Activated naive CD8-positive, alpha-beta T cell treated with anti-CD3 and anti-CD28 coated beads, Interleukin-2, amount 50 U/mL, for 24 hours (primary cell): ENCODE results near the gene CENPX.
"Not testable (repeated sequence)": the region's sequence is repeated elsewhere in the genome, so short reads cannot be mapped to it uniquely, and the experiment has no call there.

Source experiments
- ATAC-seq: fragments of 150-1000 bp; cut with Tn5 transposase; one replicate; pipeline ENCODE4 v1.10.0; 2021
- DNase-seq: peaks from one replicate; pipeline ENCODE4 v3.0.0; 2021
- H3K27ac Mint-ChIP-seq: one replicate; pipeline ENCODE4 v1.8.0; 2021; ENCODE audit warnings: mild to moderate bottlenecking, mixed read lengths
- H3K27me3 Mint-ChIP-seq: one replicate; pipeline ENCODE4 v1.8.0; 2021; ENCODE audit warnings: mixed read lengths
- H3K36me3 Mint-ChIP-seq: one replicate; pipeline ENCODE4 v1.8.0; 2021; ENCODE audit warnings: low read depth, mixed read lengths
- H3K4me1 Mint-ChIP-seq: one replicate; pipeline ENCODE4 v1.8.0; 2021; ENCODE audit warnings: mixed read lengths
- H3K4me3 Mint-ChIP-seq: one replicate; pipeline ENCODE4 v1.8.0; 2021; ENCODE audit warnings: mild to moderate bottlenecking, moderate library complexity, mixed read lengths
- H3K9me3 Mint-ChIP-seq: one replicate; pipeline ENCODE4 v1.8.0; 2021; ENCODE audit warnings: mixed read lengths

Gene CENPX

DNA sequence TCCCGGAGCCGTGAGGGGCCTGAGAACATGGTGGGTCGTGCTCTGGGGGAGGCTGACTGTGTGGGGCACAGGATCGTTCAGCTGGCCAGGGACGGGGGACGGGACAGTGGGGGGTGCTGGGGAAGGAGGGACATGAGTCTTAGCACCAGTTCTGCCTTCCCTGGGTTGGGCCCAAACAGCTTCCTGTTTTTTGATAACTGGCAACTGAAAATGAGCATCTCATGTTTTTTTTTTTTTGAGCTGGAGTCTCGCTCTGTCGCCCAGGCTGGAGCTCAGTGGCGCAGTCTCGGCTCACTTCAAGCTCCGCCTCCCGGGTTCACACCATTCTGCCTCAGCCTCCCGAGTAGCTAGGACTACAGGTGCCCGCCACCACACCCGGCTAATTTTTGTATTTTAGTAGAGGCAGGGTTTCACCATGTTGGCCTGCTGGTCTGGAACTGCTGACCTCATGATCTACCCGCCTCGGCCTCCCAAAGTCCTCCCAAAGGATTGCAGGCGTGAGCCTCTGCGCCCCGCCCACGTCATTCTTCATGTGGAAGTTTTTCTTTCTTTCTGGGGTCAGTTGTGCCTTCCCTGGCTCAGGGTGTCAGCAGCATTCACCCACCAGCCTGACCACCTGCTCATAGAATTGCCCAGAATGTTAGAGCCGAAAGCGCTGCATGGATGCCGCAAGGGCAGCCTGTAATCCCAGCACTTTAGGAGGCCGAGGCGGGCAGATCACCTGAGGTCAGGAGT lies 38.9 kb downstream of the CENPX start:
- Mint-ChIP-seq H3K4me3 (no peak overlapping the region), H3K27me3 (no peaks in the 10 kb centered on the region), H3K36me3 (peaks cover 19% of the 10 kb centered on the region), H3K27ac (no peak overlapping the region), H3K4me1 (peaks cover 22% of the 10 kb centered on the region), H3K9me3 (no peaks in the 10 kb centered on the region)
- no peak for DNase-seq
- ATAC-seq = no peak

DNA sequence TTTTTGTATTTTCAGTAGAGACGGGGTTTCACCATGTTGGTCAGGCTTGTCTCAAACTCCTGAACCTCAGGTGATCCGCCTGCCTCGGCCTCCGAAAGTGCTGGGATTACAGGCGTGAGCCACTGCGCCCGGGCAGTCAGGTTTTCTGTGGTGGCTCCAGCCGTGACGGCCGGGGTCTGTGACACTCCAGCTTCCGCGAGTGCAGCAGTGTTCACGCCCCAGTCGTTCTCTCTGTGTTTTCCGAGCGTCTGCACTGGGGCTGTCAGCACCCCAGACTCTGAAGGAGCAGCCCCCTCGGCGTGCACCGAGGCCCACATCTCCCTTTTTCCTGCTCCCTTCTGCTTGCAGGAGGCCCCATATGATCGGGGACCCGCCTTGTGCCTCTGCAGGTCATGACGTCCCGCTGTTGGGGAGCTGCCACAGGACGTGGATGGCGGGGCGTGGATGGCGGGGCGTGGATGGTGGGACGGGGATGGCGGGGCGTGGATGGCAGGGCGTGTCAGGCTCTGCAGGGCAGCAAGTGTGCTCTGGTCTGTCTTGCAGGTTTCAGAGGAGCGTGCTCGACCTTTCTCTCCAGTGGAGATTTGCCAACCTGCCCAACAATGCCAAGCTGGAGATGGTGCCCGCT lies 39.6 kb downstream of the CENPX start:
- Mint-ChIP-seq H3K27me3 (no peaks in the 10 kb centered on the region), H3K4me3 (no peak overlapping the region)
- DNase-seq = no peak

DNA sequence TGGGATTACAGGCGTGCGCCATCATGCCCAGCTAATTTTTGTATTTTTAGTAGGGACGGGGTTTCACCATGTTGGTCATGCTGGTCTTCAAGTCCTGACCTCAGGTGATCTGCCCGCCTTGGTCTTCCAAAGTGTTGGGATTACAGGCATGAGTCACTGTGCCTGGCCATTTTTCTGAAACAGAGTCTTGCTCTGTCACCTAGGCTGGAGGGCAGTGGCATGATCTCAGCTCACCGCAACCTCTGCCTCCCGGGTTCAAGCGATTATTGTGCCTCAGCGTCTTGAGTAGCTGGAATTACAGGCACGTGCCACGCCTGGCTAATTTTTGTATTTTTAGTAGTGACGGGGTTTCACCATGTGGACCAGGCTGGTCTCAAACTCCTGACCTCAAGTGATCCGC lies 41.2 kb downstream of the CENPX start:
- DNase-seq, ATAC-seq, H3K27me3 Mint-ChIP-seq, H3K27ac Mint-ChIP-seq, H3K9me3 Mint-ChIP-seq, H3K4me3 Mint-ChIP-seq: not testable (repeated sequence)
- Mint-ChIP-seq H3K4me1 (peaks cover 32% of the 10 kb centered on the region), H3K36me3 (peaks cover 15% of the 10 kb centered on the region)

More for the DNA sequence above, 39.6 kb downstream of the CENPX start:
- Mint-ChIP-seq H3K9me3 (no peaks in the 10 kb centered on the region), H3K4me1 (peaks cover 27% of the 10 kb centered on the region), H3K36me3 (peaks cover 19% of the 10 kb centered on the region), H3K27ac (no peak overlapping the region)
- ATAC-seq = no peak

DNA sequence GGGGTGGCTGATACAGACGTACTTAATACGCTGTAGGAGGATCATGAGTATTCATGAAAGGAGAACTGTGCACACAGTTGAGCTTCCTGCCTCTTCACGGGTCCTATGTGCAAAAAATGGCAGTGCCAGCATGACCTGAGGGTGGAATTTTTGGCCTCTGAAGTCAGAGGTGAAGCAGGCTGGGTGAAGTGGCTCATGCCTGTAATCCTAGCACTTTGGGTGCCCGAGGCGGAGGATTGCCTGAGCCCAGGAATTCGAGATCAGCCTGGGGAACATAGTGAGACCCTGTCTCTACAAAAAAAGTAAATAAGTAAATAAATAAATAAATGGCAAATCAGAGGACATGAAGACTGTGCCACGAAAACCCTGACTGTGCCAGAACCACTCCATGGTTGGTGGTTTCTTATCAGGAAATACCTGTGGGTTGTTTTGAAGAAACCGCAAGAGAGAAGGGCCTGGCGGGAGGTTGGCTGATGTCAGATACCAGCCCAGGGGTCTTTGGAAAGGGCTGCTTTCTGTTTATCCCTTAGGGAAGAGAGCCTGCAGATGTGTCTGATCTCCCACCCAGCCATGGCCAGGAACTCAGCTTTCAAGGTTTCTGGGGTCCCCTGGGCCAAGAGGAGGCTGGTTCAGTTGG lies 41.9 kb downstream of the CENPX start:
- H3K9me3 Mint-ChIP-seq = no peaks in the 10 kb centered on the region
- H3K4me3 Mint-ChIP-seq = no peak overlapping the region
- no peak overlapping the region for H3K27ac Mint-ChIP-seq
- DNase-seq (no peak), ATAC-seq (no peak)
- H3K27me3 Mint-ChIP-seq = no peaks in the 10 kb centered on the region
- H3K4me1 Mint-ChIP-seq = peaks cover 38% of the 10 kb centered on the region
- peaks cover 15% of the 10 kb centered on the region for H3K36me3 Mint-ChIP-seq

DNA sequence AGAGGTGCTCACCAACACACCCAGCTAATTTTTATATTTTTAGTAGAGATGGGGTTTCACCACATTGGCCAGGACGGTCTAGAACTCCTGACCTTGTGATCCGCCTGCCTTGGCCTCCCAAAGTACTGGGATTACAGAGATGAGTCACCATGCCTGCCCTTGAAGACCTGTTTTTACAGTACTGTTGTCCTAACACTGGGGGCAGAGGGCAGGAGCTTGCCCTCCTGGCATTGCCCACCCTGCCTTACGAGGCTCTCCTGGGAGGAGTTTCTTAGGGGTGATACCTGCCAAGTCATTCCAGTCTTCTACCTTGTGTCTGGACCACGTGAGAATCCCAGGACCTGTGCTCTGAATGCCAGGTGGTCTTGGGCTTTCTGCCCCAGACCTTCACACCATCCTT lies 42.6 kb downstream of the CENPX start:
- Mint-ChIP-seq H3K4me1 (peaks cover 38% of the 10 kb centered on the region), H3K9me3 (no peaks in the 10 kb centered on the region), H3K36me3 (peaks cover 13% of the 10 kb centered on the region), H3K27ac (no peak overlapping the region), H3K4me3 (peak overlapping the region; percentile 18), H3K27me3 (no peaks in the 10 kb centered on the region)
- DNase-seq (no peak), ATAC-seq (no peak)

DNA sequence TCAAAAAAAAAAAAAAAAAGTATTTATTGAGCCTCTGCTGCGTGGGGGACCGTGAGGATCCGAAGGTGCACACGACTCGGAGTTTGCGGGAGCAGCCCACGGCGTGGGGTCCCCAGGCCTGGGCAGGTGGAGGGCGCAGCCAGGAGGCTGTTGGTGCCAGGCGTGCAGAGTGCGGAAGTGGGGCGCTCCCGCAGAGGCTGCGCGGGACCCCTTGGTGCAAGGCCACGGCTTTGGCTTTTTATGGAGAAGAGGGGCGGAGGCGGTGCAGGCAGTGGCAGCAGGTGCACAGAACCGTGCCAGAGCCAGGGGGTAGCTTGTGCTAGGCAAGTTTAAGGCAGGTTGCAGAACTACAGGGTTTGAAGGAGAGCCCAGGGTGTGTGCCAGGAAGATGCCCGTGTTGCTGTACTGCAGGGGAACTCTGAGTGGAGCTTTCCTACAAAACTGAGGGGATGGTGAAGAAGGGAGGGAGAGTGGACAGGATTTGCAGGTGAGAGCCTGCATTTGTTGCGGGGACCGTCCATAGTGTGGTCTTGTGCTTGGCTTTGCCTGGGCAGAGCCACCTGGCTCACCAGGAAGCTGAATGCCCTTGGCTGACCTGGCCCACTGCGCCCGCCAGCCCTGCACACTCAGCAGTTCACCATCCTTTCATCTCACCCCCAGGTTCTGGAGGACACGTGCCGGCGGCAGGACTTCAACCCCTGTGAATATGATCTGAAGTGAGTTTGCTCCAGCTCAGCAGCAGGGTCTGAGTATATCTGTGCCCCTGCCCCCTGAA lies 44.0 kb downstream of the CENPX start:
- Mint-ChIP-seq H3K27me3 (no peaks in the 10 kb centered on the region), H3K4me3 (peak overlapping the region; percentile 74), H3K36me3 (peaks cover 7% of the 10 kb centered on the region), H3K4me1 (peaks cover 38% of the 10 kb centered on the region), H3K27ac (peak overlapping the region; percentile 49), H3K9me3 (peaks cover 3% of the 10 kb centered on the region)
- ATAC-seq = no peak
- DNase-seq = no peak

DNA sequence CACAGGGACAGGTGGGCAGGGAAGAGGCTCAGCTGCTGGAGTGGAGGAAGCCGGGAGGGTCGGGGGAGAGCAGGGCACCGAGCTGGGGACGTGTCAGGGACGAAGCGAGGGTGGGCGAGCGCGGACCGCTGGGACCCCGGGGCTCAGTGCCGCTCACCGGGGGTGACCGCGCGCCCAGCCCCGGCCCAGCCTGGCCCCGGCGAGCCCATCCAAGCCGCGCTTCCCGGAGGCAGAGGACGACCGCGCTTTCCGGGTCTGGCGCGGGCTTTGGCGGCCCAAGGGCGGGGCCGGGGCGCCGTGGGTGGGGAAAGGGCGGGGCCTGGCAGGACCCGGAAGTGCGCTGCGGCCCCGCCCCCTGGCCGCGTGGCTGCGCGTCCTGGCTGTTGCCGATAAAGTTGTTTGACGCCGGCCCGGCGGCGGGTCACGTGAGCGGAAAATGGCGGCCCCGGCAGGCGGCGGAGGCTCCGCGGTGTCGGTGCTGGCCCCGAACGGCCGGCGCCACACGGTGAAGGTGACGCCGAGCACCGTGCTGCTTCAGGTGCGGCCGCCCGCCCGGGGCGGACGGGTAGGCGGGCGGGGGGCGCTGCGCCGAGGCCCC lies 45.4 kb downstream of the CENPX start, which contains the start of gene ASPSCR1:
TSS of gene ASPSCR1 (plus strand) at position 419 of the 598 bp plus-strand sequence. CDS start at position 437, 18 bp downstream.
- Mint-ChIP-seq H3K27me3 (no peaks in the 10 kb centered on the region), H3K27ac (peak within 1 kb of the TSS; percentile 97), H3K4me1 (peaks cover 38% of the 10 kb centered on the region), H3K4me3 (peak within 1 kb of the TSS; percentile 94), H3K9me3 (peaks cover 3% of the 10 kb centered on the region), H3K36me3 (peaks cover 4% of the 10 kb centered on the region)
- ATAC-seq (peak; percentile 84), DNase-seq (peak; percentile 94)

DNA sequence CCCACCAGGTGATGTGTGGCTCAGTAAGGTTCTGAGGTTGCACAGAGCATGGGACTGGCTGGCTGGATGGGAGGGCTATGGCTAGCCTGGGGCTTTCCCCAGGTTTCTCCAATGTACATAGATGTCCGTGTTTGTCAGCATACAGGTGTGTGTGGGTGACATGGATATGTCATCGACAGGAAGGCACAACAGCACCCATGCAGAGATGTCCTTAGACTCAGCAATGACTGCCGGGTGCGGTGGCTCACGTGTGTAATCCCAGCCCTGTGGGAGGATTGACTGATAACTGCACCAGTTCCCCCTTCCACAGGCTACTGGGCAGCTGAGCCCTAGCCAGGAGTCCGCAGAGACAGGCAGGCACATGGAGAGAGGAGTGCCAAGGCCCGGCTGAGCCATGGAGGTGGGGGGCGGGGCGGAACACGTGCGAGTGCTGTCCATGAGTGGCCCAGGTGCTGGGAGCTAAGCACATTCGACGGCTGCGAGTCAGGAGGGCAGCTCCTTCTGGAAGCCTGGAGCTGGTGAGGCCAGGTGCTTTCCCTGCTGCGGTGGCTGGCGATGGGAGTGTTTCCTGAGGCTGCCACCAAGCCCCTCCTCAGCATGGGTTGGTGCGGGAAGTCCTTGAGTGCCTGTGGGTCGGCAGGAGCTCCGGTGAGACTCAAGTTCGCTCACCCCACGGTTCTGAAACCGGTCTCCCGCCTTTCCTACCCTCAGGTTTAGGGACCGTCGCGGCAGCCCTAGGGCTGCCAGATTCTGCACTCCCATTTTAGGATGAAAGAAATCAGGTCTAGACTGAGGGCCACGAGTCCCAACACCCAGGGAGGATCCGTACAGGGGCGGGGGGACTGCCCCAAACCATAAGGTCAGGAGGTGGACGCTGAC lies 46.1 kb downstream of the CENPX start:
- H3K27ac Mint-ChIP-seq = peak overlapping the region; percentile 97
- H3K36me3 Mint-ChIP-seq = peaks cover 4% of the 10 kb centered on the region
- DNase-seq (peak; percentile 59), ATAC-seq (peak; percentile 37)
- H3K4me1 Mint-ChIP-seq = peaks cover 38% of the 10 kb centered on the region
- no peaks in the 10 kb centered on the region for H3K27me3 Mint-ChIP-seq
- peaks cover 3% of the 10 kb centered on the region for H3K9me3 Mint-ChIP-seq
- H3K4me3 Mint-ChIP-seq = peak overlapping the region; percentile 94

DNA sequence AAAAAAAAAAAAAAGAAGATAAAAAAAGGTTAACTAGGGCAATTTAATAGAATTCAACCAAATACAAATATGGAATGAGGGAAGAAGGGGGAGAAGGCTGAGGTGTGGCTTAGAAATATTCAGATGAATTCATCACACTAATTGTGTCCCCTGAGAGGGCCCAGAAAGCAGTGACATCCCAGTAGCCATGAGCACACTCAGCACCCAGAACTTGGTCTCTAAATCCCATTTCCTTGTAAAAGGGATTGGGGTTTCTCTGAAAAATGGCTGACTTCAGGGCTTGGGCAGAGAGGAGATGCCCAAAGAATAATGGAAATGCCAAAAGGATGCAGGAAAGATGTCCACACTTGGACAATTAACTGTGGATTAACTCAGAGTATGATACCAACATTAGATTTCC lies 49.2 kb downstream of the CENPX start:
- Mint-ChIP-seq H3K27ac (no peak overlapping the region), H3K9me3 (peaks cover 3% of the 10 kb centered on the region), H3K36me3 (no peaks in the 10 kb centered on the region), H3K4me3 (no peak overlapping the region), H3K27me3 (no peaks in the 10 kb centered on the region), H3K4me1 (peaks cover 19% of the 10 kb centered on the region)
- DNase-seq (no peak), ATAC-seq (no peak)

DNA sequence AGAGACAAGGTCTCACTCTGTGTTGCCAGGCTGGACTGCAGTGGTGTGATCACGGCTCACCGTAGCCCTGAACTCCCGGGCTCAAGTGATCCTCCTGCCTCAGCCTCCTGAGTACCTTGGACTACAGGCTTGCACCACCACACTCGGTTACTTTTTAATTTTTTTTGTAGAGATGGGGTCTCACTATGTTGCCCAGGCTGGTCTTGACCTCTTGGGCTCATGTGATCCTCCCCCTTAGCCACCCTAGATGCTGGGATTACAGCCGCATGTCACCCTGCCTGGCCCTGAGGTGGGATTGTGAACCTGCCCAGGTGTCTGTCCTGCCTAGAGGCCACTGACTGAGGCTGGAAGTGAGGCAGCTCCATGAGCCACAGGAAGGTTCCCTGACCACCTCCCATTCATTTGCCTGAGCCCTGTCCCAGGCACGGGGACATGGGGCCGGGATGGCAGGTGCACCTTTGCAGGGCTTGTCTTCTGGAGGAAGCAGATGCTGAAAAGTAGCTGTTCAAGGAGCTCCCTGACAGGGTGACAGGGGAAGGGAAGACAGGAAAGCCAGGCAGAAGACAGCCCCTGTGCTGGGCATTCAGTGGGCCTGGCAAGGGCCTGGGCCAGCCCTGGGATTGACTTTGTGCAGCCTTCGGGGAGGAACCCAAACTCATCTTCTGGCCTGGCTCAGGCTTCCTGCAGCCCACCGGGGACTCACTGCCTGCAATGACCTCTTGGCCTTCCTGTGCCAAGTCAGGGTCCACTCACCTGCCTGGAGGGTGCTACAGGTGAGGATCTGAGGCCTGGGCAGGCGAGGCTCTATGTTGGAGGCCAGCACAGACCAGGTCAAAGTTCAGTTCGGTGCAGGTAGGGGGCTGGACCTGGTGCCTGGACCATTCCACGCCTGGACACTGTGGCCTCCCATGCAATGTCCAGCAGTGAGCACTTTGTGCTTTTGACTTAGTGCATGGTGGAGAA lies 53.5 kb downstream of the CENPX start:
- H3K36me3 Mint-ChIP-seq = no peaks in the 10 kb centered on the region
- no peak overlapping the region for H3K27ac Mint-ChIP-seq
- DNase-seq (no peak), ATAC-seq (no peak)
- H3K4me1 Mint-ChIP-seq = peaks cover 22% of the 10 kb centered on the region
- H3K27me3 Mint-ChIP-seq = peaks cover 6% of the 10 kb centered on the region
- H3K4me3 Mint-ChIP-seq = no peak overlapping the region
- H3K9me3 Mint-ChIP-seq = peaks cover 1% of the 10 kb centered on the region
